CD14-positive monocyte (primary cell): ENCODE measurements around the gene EMID1. TPM values are rescaled to one million over a fixed set of nuclear protein-coding genes. Genes with fewer than 3 reads are reported as not detected.

Experiments
- DNase-seq, 3 donors: peaks; one replicate each; pipeline ENCODE4 v3.0.0-alpha.2; 2011 to 2022
- H2AFZ ChIP-seq: 2 replicates; pipeline ENCODE4 v1.6.0; 2012; ENCODE audit warnings: mild to moderate bottlenecking, low read depth, low read length, inconsistent platforms; ENCODE audit not compliant: insufficient read depth, poor library complexity, severe bottlenecking
- H3K27ac ChIP-seq, 2 donors: 1 replicate in 1 of 2; 2 replicates in 1 of 2; pipeline ENCODE4 v1.5.1; 2012 to 2013; ENCODE audit warnings: low read length in 2 of 2, control low read depth in 1 of 2, inconsistent platforms in 1 of 2, low read depth in 1 of 2, mild to moderate bottlenecking in 1 of 2
- H3K27me3 ChIP-seq, 2 donors: one replicate each; pipeline versions ENCODE4 v1.6.0 to v1.6.1; 2011 to 2013; ENCODE audit warnings: low read length in 2 of 2; ENCODE audit not compliant: control insufficient read depth in 2 of 2, insufficient read depth in 2 of 2
- H3K36me3 ChIP-seq, 2 donors: replicated peaks in 1 of 2; 1 replicate in 1 of 2; 2 replicates in 1 of 2; pipeline versions ENCODE4 v1.5.1 to v1.6.1; 2012 to 2013; ENCODE audit warnings: low read length in 2 of 2, control low read depth in 1 of 2, inconsistent platforms in 1 of 2, mild to moderate bottlenecking in 1 of 2; ENCODE audit not compliant: insufficient read depth in 2 of 2, control insufficient read depth in 1 of 2
- H3K4me1 ChIP-seq, 2 donors: 1 replicate in 1 of 2; 2 replicates in 1 of 2; pipeline versions ENCODE4 v1.5.1 to v1.6.1; 2012 to 2013; ENCODE audit warnings: low read length in 2 of 2, control low read depth in 1 of 2, inconsistent platforms in 1 of 2, mild to moderate bottlenecking in 1 of 2, moderate library complexity in 1 of 2; ENCODE audit not compliant: insufficient read depth in 2 of 2, control insufficient read depth in 1 of 2
- H3K4me2 ChIP-seq: replicated peaks from 2 replicates; pipeline ENCODE3; 2012; ENCODE audit warnings: low read length, moderate library complexity, mild to moderate bottlenecking; ENCODE audit not compliant: poor library complexity, severe bottlenecking; ENCODE audit errors: extremely low read depth
- H3K4me3 ChIP-seq, 3 experiments: fragments of 200-600 bp in 1 of 3; sonication (generic) in 1 of 3; replicated peaks in 1 of 3; 1 replicate in 2 of 3; 2 replicates in 1 of 3; pipeline ENCODE4 v1.5.1; 2011 to 2013; ENCODE audit warnings: low read length in 3 of 3, mild to moderate bottlenecking in 3 of 3, control low read depth in 2 of 3, low read depth in 2 of 3, inconsistent platforms in 1 of 3, moderate library complexity in 1 of 3
- H3K79me2 ChIP-seq: 2 replicates; pipeline ENCODE4 v1.6.0; 2012; ENCODE audit warnings: mild to moderate bottlenecking, control low read depth, inconsistent platforms, low read length, moderate library complexity; ENCODE audit not compliant: insufficient read depth
- H3K9ac ChIP-seq: 2 replicates; pipeline ENCODE4 v1.6.0; 2017; ENCODE audit warnings: low read length, mild to moderate bottlenecking; ENCODE audit not compliant: insufficient read depth, poor library complexity, severe bottlenecking
- H3K9me3 ChIP-seq, 2 donors: replicated peaks in 1 of 2; 1 replicate in 1 of 2; 2 replicates in 1 of 2; pipeline versions ENCODE4 v1.5.1 to v1.6.1; 2012 to 2013; ENCODE audit warnings: low read length in 2 of 2, control low read depth in 1 of 2; ENCODE audit not compliant: control insufficient read depth in 1 of 2, insufficient read depth in 1 of 2
- H4K20me1 ChIP-seq: 2 replicates; pipeline ENCODE4 v1.6.0; 2012; ENCODE audit warnings: mild to moderate bottlenecking, low read length, control low read depth, moderate library complexity; ENCODE audit not compliant: insufficient read depth
- H3K27ac Mint-ChIP-seq, 7 donors: one replicate each; pipeline ENCODE4 v1.8.0; 2020; ENCODE audit warnings: mild to moderate bottlenecking in 7 of 7, mixed read lengths in 7 of 7, moderate library complexity in 6 of 7, inconsistent platforms in 2 of 7
- H3K27me3 Mint-ChIP-seq, 3 donors: one replicate each; pipeline ENCODE4 v1.8.0; 2021 to 2022; ENCODE audit warnings: low read depth in 3 of 3, mild to moderate bottlenecking in 3 of 3, mixed read lengths in 3 of 3, moderate library complexity in 3 of 3, inconsistent platforms in 1 of 3
- H3K36me3 Mint-ChIP-seq, 2 donors: one replicate each; pipeline ENCODE4 v1.8.0; 2020; ENCODE audit warnings: mixed read lengths in 2 of 2, inconsistent platforms in 1 of 2, mild to moderate bottlenecking in 1 of 2
- H3K4me1 Mint-ChIP-seq: one replicate; pipeline ENCODE4 v1.8.0; 2020; ENCODE audit warnings: mild to moderate bottlenecking, mixed read lengths
- H3K4me3 Mint-ChIP-seq, 2 donors: one replicate each; pipeline ENCODE4 v1.8.0; 2020; ENCODE audit warnings: mild to moderate bottlenecking in 2 of 2, mixed read lengths in 2 of 2, moderate library complexity in 1 of 2
- H3K9me3 Mint-ChIP-seq, 7 donors: one replicate each; pipeline ENCODE4 v1.8.0; 2020 to 2022; ENCODE audit warnings: mixed read lengths in 7 of 7, mild to moderate bottlenecking in 6 of 7, moderate library complexity in 6 of 7, inconsistent platforms in 2 of 7
- CTCF ChIP-seq: fragments of 200-600 bp; IDR thresholded peaks from one replicate; pipeline ENCODE4 v1.8.0; 2022; ENCODE audit warnings: antibody characterized with exemption, mild to moderate bottlenecking
- WGBS: methylation state at CpG from one replicate; pipeline ENCODE4 v1.1.5; 2013; ENCODE audit warnings: missing lambda C conversion rate; ENCODE audit not compliant: insufficient coverage; 5-methylcytosine and 5-hydroxymethylcytosine counted together
- intact Hi-C, 2 donors: fragments of 100-400 bp; cut with micrococcal nuclease; formaldehyde crosslinking; loops; one replicate each; pipeline versions ENCODE4 v1.15.0 to v1.15.1; 2023
- polyA plus RNA-seq, 3 donors: library from polyadenylated mRNA; depleted of rRNA in 1 of 3; unstranded in 2 of 3; stranded (reverse) in 1 of 3; fragments of 300-500 nt in 2 of 3; fragments of >200 nt in 1 of 3; fragmentation: Illumina TruSeq in 2 of 3; gene quantifications; 1 replicate in 2 of 3; 2 replicates in 1 of 3; pipeline ENCODE4 v1.2.3, GENCODE V29; 2012 to 2021

Gene EMID1
- polyA plus RNA-seq, 3 donors = not detected

- peaks cover 0 to 6% (median 0%) of the 10 kb centered on the region in 7 donors for H3K9me3 Mint-ChIP-seq
- peaks cover 20% of the 10 kb centered on the region for H3K4me1 Mint-ChIP-seq
- H3K27ac Mint-ChIP-seq = peak overlapping the region in 1 of 7 donors; percentile 50
- 100% methylated on average over 2 of the region's 8 CpGs for WGBS
- H3K4me3 ChIP-seq = no peak overlapping the region
- H3K36me3 ChIP-seq = peaks cover 69 to 79% of the 10 kb centered on the region in 2 donors
- no peak overlapping the region for H3K4me3 Mint-ChIP-seq
- DNase-seq = no peak
- peaks cover 0 to 6% (median 3%) of the 10 kb centered on the region in 3 donors for H3K27me3 Mint-ChIP-seq
- no peaks in the 10 kb centered on the region for H3K27me3 ChIP-seq
- no peak overlapping the region for H2AFZ ChIP-seq
- no peak overlapping the region for H3K4me2 ChIP-seq
- H3K36me3 Mint-ChIP-seq = peaks cover 71 to 75% of the 10 kb centered on the region in 2 donors
- H3K79me2 ChIP-seq = no peaks in the 10 kb centered on the region
- intact Hi-C loops = no loop called here
- TF ChIP-seq CTCF = no peak
- H3K9ac ChIP-seq = no peak overlapping the region
- peaks cover 83% of the 10 kb centered on the region for H4K20me1 ChIP-seq
- H3K4me1 ChIP-seq = peaks cover 10 to 12% of the 10 kb centered on the region in 2 donors
- H3K9me3 ChIP-seq = no peaks in the 10 kb centered on the region
- H3K27ac ChIP-seq = no peak overlapping the region
Observed at GRCh38 chr22:29298641-29299040, 92.9 kb downstream of the EMID1 start.

- Histone ChIP-seq H3K9me3 (no peaks in the 10 kb centered on the region), H3K4me1 (peaks cover 16 to 19% of the 10 kb centered on the region in 2 donors), H3K4me2 (no peak overlapping the region), H3K4me3 (no peak overlapping the region), H3K9ac (no peak overlapping the region), H3K79me2 (no peaks in the 10 kb centered on the region), H4K20me1 (peaks cover 76% of the 10 kb centered on the region), H2AFZ (no peak overlapping the region), H3K36me3 (peaks cover 62 to 73% of the 10 kb centered on the region in 2 donors), H3K27me3 (no peaks in the 10 kb centered on the region), H3K27ac (no peak overlapping the region)
- peaks cover 0 to 6% (median 0%) of the 10 kb centered on the region in 7 donors for H3K9me3 Mint-ChIP-seq
- intact Hi-C loops = no loop called here
- H3K27me3 Mint-ChIP-seq = peaks cover 0 to 8% (median 3%) of the 10 kb centered on the region in 3 donors
- no peak overlapping the region for H3K4me3 Mint-ChIP-seq
- H3K27ac Mint-ChIP-seq = peak overlapping the region in 4 of 7 donors; percentile 10 to 77 (median 46)
- 94% methylated on average over 18 of the region's 19 CpGs for WGBS
- H3K4me1 Mint-ChIP-seq = peaks cover 27% of the 10 kb centered on the region
- no peak for TF ChIP-seq CTCF
- H3K36me3 Mint-ChIP-seq = peaks cover 65 to 68% of the 10 kb centered on the region in 2 donors
- DNase-seq = no peak
Observed at GRCh38 chr22:29299136-29299900, 93.6 kb downstream of the EMID1 start.
